ENCODE data around the gene CFHR4.
A peak's percentile ranks its signal among the peaks of the same experiment; 100 is the strongest.
"Not testable (repeated sequence)": the region's sequence is repeated elsewhere in the genome, so short reads cannot be mapped to it uniquely, and the experiment has no call there.

Gene CFHR4

GRCh38 chr1:196866974-196867373, 20.9 kb upstream of the CFHR4 start:
- no peak for DNase-seq (ENCODE audit: low read depth)
- TF ChIP-seq CTCF (conservative IDR thresholded peaks at IDR 0.05; ENCODE audit: low read length), result no peak
- no peak overlapping the region for H3K4me3 ChIP-seq (ENCODE audit: low read length)

GRCh38 chr1:196873385-196873784, 14.5 kb upstream of the CFHR4 start:
- no peak for TF ChIP-seq CTCF (conservative IDR thresholded peaks at IDR 0.05; ENCODE audit: low read length)
- DNase-seq (ENCODE audit: low read depth), result no peak

DNA sequence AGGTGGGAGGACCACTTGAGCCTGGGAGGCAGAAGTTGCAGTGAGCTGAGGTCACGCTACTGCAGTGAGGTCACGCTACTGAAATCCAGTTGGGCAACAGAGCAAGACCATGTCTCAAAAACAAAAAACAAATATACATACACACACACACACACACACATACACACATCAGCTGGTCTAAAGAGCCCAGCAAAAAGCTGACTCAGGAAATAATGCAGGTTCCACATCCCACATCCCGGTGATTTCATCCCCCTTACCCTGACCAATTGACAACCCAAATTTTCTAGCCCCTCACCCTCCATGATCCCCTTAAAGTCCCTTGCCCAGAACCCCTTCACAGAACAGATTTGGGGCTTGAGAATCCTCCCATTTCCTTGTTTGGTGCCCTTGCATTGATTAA, 11.9 kb upstream of the CFHR4 start:
- no peak overlapping the region for H3K4me3 ChIP-seq (ENCODE audit: low read length)
- no peak for TF ChIP-seq CTCF (conservative IDR thresholded peaks at IDR 0.05; ENCODE audit: low read length)
- no peak for DNase-seq (ENCODE audit: low read depth)

More at GRCh38 chr1:196873385-196873784, 14.5 kb upstream of the CFHR4 start:
- no peak overlapping the region for H3K4me3 ChIP-seq (ENCODE audit: low read length)

DNA sequence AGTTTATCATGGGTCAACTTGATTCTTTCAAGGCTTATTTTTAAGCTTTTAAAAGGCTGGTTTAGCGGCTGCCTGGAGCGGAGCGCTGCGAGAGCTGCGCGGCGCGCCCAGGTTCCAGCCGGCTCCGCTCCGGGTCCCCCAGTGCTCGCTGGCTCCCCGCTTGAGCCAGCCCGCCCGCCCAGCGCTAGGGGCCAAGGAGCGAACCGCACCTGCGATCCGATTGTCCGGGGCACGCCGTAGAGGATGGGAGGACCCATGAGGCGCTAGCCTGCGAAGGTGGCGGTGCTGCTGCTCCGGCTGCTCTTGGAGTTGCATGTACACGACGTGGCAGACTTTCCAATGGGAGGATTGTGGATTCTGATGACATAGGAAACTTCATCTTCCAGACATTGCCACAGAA, 9.9 kb upstream of the CFHR4 start:
- peak; percentile 3 for DNase-seq (ENCODE audit: low read depth)
- no peak for TF ChIP-seq CTCF (conservative IDR thresholded peaks at IDR 0.05; ENCODE audit: low read length)
- H3K4me3 ChIP-seq (ENCODE audit: low read length), result peak overlapping the region; percentile 29

DNA sequence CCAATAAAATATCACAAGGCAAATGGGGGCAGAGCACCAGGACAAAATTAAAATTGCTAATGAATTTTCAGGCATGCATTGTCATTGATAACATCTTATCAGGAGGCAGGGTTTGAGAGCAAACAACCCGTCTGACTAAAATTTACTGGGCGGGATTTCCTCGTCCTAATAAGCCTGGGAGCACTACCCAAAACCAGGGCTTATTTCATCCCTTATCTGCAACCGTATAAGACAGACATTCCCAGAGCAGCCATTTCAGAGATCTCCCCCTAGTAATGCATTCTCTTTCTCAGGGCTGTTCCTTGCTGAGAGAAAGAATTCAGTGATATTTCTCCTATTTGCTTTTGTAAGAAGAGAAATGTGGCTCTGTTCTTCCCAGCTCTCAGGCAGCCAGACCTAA, 1.3 kb upstream of the CFHR4 start:
- not testable (repeated sequence) for DNase-seq (ENCODE audit: low read depth); H3K4me3 ChIP-seq (ENCODE audit: low read length)

GRCh38 chr1:196890668-196891067, 2.8 kb downstream of the CFHR4 start:
- DNase-seq (ENCODE audit: low read depth), result no peak
- TF ChIP-seq CTCF (conservative IDR thresholded peaks at IDR 0.05; ENCODE audit: low read length), result no peak
- no peak overlapping the region for H3K4me3 ChIP-seq (ENCODE audit: low read length)

- no peak overlapping the region for H3K4me3 ChIP-seq (ENCODE audit: low read length)
- no peak for DNase-seq (ENCODE audit: low read depth)
- TF ChIP-seq CTCF (conservative IDR thresholded peaks at IDR 0.05; ENCODE audit: low read length), result no peak
Observed at GRCh38 chr1:196891251-196891650, 3.4 kb downstream of the CFHR4 start.

DNA sequence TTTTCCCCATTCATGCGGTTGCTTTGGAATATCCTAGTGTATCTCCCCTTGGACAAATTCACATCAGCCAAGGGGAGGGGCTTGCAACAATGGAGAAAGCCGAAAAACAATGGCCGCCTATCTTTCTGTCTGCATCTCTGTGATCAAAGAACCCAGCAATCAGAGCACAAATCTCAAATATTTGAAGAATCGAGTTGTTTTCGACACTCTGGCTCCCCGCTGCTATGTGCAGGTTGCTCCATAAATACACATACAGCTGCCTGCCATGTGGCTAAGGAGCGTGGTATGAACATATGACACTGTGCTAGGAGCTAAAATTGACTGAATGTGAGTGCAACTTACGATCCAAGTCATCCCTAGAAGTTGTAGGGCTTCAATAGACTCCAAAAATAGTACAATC, 8.5 kb downstream of the CFHR4 start:
- no peak overlapping the region for H3K4me3 ChIP-seq (ENCODE audit: low read length)
- peak; percentile 3 for DNase-seq (ENCODE audit: low read depth)
- TF ChIP-seq CTCF (conservative IDR thresholded peaks at IDR 0.05; ENCODE audit: low read length), result no peak
